Upper lobe of right lung (tissue), 1 donor: ENCODE measurements around the gene MAMDC2. TPM values are rescaled to one million over a fixed set of nuclear protein-coding genes. Genes with fewer than 3 reads are reported as not detected.

Experiments
- ATAC-seq: fragments of 200-7000 bp; cut with Tn5 transposase; one replicate; pipeline ENCODE4 v1.9.1; 2020; ENCODE audit warnings: mild to moderate bottlenecking, moderate library complexity
- DNase-seq: peaks from one replicate; pipeline ENCODE4 v3.0.0-alpha.2; 2020
- H3K27ac ChIP-seq: fragments of 200-600 bp; one replicate; pipeline ENCODE4 v1.8.0; 2022
- H3K27me3 ChIP-seq: fragments of 200-600 bp; one replicate; pipeline ENCODE4 v1.8.0; 2022; ENCODE audit warnings: mild to moderate bottlenecking
- H3K36me3 ChIP-seq: fragments of 200-600 bp; one replicate; pipeline ENCODE4 v1.8.0; 2022
- H3K4me1 ChIP-seq: fragments of 200-600 bp; one replicate; pipeline ENCODE4 v1.8.0; 2022
- H3K4me3 ChIP-seq: fragments of 200-600 bp; one replicate; pipeline ENCODE4 v1.8.0; 2022; ENCODE audit warnings: mild to moderate bottlenecking
- H3K9me3 ChIP-seq: fragments of 200-600 bp; one replicate; pipeline ENCODE4 v1.8.0; 2022
- intact Hi-C: fragments of 100-400 bp; cut with DNase I; formaldehyde crosslinking; loops from one replicate; pipeline ENCODE4 v1.11.0; 2022
- total RNA-seq: library from RNA; stranded (reverse); fragmentation: NEBNext Ultra II Directional; extraction: Animal tissue kit (Norgen Biotek cat#: 25700); gene quantifications from one replicate; pipeline ENCODE4 v1.2.1, GENCODE V29; 2021
- TF ChIP-seq, protein P1 (sequence below): fragments of 200-600 bp; IDR thresholded peaks from one replicate; pipeline ENCODE4 v1.8.0; 2022; ENCODE audit warnings: antibody characterized with exemption
- donor health status: DM: no; HTN: yes; CAD: no; lungs with severe emphysema.

MAMDC2 gene
- total RNA-seq, 1 donor from 2014 or later = 72.0 TPM

GRCh38 chr9:70147651-70148050 lies 104.0 kb downstream of the MAMDC2 start:
- Histone ChIP-seq H3K36me3 (peaks cover 7% of the 10 kb centered on the region), H3K4me3 (no peak overlapping the region), H3K27ac (no peak overlapping the region), H3K9me3 (no peaks in the 10 kb centered on the region), H3K4me1 (no peaks in the 10 kb centered on the region), H3K27me3 (no peaks in the 10 kb centered on the region)
- DNase-seq = no peak
- ATAC-seq = no peak
- TF ChIP-seq, protein P1, sequence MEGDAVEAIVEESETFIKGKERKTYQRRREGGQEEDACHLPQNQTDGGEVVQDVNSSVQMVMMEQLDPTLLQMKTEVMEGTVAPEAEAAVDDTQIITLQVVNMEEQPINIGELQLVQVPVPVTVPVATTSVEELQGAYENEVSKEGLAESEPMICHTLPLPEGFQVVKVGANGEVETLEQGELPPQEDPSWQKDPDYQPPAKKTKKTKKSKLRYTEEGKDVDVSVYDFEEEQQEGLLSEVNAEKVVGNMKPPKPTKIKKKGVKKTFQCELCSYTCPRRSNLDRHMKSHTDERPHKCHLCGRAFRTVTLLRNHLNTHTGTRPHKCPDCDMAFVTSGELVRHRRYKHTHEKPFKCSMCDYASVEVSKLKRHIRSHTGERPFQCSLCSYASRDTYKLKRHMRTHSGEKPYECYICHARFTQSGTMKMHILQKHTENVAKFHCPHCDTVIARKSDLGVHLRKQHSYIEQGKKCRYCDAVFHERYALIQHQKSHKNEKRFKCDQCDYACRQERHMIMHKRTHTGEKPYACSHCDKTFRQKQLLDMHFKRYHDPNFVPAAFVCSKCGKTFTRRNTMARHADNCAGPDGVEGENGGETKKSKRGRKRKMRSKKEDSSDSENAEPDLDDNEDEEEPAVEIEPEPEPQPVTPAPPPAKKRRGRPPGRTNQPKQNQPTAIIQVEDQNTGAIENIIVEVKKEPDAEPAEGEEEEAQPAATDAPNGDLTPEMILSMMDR = no peak
- intact Hi-C loops = no loop called here

- no peak overlapping the region for H3K4me3 ChIP-seq
- no peaks in the 10 kb centered on the region for H3K9me3 ChIP-seq
- TF ChIP-seq, protein P1 = no peak
- ATAC-seq (no peak), DNase-seq (no peak)
- no peak overlapping the region for H3K27ac ChIP-seq
- intact Hi-C loops = no loop called here
- peaks cover 4% of the 10 kb centered on the region for H3K36me3 ChIP-seq
- no peaks in the 10 kb centered on the region for H3K27me3 ChIP-seq
- no peaks in the 10 kb centered on the region for H3K4me1 ChIP-seq
Observed at GRCh38 chr9:70152350-70152749, 108.7 kb downstream of the MAMDC2 start.

DNA sequence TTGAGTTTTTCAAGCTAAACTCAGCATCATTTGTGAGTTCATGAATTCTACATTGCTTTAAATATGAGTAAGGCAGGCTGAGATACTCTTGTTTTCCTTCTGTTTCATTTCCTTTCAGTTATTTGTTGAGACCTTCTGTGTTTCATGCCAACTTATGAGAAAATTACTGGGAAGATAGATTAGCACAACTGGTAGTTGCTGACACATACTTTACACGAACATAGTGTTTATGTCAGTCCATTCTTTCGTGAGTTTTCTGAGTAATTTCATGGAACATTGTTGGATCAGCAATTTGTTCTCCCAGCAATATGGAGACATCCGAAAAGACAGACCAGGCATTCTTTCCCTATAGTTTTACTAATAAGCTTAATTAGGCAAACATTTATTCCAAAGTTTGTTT lies 113.1 kb downstream of the MAMDC2 start:
- TF ChIP-seq, protein P1 = no peak
- no peak overlapping the region for H3K4me3 ChIP-seq
- no peak for DNase-seq
- ATAC-seq = no peak
- no peaks in the 10 kb centered on the region for H3K36me3 ChIP-seq
- H3K27ac ChIP-seq = no peak overlapping the region
- intact Hi-C loops = no loop called here
- no peaks in the 10 kb centered on the region for H3K27me3 ChIP-seq
- H3K4me1 ChIP-seq = peaks cover 6% of the 10 kb centered on the region
- H3K9me3 ChIP-seq = no peaks in the 10 kb centered on the region

- TF ChIP-seq, protein P1 = no peak
- no peak overlapping the region for H3K4me3 ChIP-seq
- peaks cover 6% of the 10 kb centered on the region for H3K4me1 ChIP-seq
- intact Hi-C loops = no loop called here
- no peak overlapping the region for H3K27ac ChIP-seq
- no peaks in the 10 kb centered on the region for H3K36me3 ChIP-seq
- H3K27me3 ChIP-seq = no peaks in the 10 kb centered on the region
- H3K9me3 ChIP-seq = no peaks in the 10 kb centered on the region
- DNase-seq (no peak), ATAC-seq (no peak)
Observed at GRCh38 chr9:70159630-70160029, 116.0 kb downstream of the MAMDC2 start.

DNA sequence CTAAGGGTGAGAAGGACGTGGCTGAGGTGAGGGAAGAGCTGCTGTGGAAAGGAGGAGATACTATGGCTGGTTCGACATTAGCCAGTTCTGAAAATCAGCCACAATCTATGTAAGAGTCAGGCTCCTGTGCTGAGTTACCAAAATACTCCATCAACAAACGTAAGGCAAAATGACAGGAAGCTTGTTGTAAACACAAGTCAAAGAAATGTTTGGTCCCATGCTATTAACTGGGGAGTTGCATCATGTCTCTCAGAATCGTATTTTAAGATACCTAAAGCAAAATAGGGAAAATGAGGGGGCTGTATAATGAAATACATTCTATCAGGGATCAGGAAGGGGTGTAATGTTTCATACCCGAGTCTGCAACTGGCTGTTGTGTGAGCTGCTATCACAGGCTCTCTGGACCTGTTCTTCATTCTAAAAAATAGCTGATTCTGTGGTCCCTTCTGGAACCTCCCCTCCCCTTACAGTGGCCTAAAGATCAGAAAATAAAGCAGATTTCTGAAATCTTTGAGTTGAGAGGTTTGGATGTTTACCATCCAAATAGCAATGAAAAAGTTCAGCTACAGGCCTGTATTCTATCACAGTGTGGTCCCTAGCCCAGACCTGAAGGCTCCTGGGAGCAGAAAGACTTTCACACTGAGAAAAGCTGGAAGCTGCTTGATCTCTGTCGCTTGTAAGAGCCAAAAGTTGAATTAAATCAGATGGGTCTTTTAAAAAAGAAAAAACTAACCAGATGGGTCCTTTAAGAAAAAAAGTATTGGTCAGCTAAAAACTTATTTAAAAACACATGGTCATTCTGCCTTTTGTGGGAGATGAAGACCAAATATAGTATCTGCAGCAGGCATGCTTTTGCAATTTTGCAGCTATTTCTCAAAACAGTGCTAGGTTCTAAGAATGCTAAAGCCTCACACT lies 117.3 kb downstream of the MAMDC2 start:
- TF ChIP-seq, protein P1 = no peak
- intact Hi-C loops = no loop called here
- Histone ChIP-seq H3K9me3 (no peaks in the 10 kb centered on the region), H3K4me1 (peaks cover 6% of the 10 kb centered on the region), H3K27ac (no peak overlapping the region), H3K4me3 (no peak overlapping the region), H3K27me3 (no peaks in the 10 kb centered on the region), H3K36me3 (no peaks in the 10 kb centered on the region)
- DNase-seq = no peak
- no peak for ATAC-seq
